Sigmoid colon (tissue), 4 donors: ENCODE measurements around the gene TMEM82.

Experiments used
- CTCF ChIP-seq, 4 experiments: fragments of 450-650 bp in 3 of 4; fragments of 200-600 bp in 1 of 4; IDR thresholded peaks; one replicate each; pipeline ENCODE4 v1.5.1; 2016 to 2019; ENCODE audit warnings: antibody characterized with exemption in 4 of 4, mild to moderate bottlenecking in 3 of 4, moderate library complexity in 2 of 4
- POLR2A ChIP-seq, 2 donors: fragments of 450-650 bp; IDR thresholded peaks; one replicate each; pipeline ENCODE4 v1.6.1; 2016; ENCODE audit warnings: antibody characterized with exemption in 2 of 2, mild to moderate bottlenecking in 2 of 2, moderate library complexity in 2 of 2
- POLR2AphosphoS5 ChIP-seq, 4 donors: sonication (generic); formaldehyde crosslinking; IDR thresholded peaks; one replicate each; pipeline ENCODE4 v1.6.1; 2017; ENCODE audit warnings: antibody characterized with exemption in 4 of 4

GRCh38 chr1:15765495-15766194 lies 23.3 kb downstream of the TMEM82 start:
- TF ChIP-seq POLR2AphosphoS5 (IDR thresholded peaks at IDR 0.05) (no peak), CTCF (IDR thresholded peaks at IDR 0.05) (no peak), POLR2A (IDR thresholded peaks at IDR 0.05) (no peak)
